Nucleus accumbens (tissue), 56 donors: ENCODE measurements around the gene GPR62.
"Not testable (repeated sequence)": the region's sequence is repeated elsewhere in the genome, so short reads cannot be mapped to it uniquely, and the experiment has no call there.

Source experiments
- DNase-seq, 56 donors: peaks; one replicate each; lab custom pipeline; 2025; lab: John Stamatoyannopoulos, UW

Gene GPR62

GRCh38 chr3:51986010-51986947, 31.1 kb downstream of the GPR62 start:
- no peak for DNase-seq

- DNase-seq = no peak
Observed at GRCh38 chr3:51987568-51987967, 32.4 kb downstream of the GPR62 start.

GRCh38 chr3:51988286-51989146, 33.3 kb downstream of the GPR62 start:
- no peak for DNase-seq

- not testable (repeated sequence) for DNase-seq
Observed at GRCh38 chr3:51990501-51990971, 35.4 kb downstream of the GPR62 start.

- no peak for DNase-seq
Observed at GRCh38 chr3:51992017-51992682, 37.0 kb downstream of the GPR62 start.

GRCh38 chr3:51993657-51994056, 38.5 kb downstream of the GPR62 start:
- DNase-seq = not testable (repeated sequence)

GRCh38 chr3:51994530-51994929, 39.3 kb downstream of the GPR62 start:
- DNase-seq = no peak

- DNase-seq = peak in 55 of 56 donors; percentile 55 to 95 (median 85)
Observed at GRCh38 chr3:51995346-51996163, 40.4 kb downstream of the GPR62 start, which contains the start of gene RPL29. TSS of gene RPL29 (minus strand) at chr3:51995895. CDS start at chr3:51995461, 434 bp downstream.

GRCh38 chr3:51997172-51997571, 42.0 kb downstream of the GPR62 start:
- DNase-seq = no peak

- DNase-seq = peak in 18 of 56 donors; percentile 2 to 58 (median 32)
Observed at GRCh38 chr3:51997935-51998596, 42.9 kb downstream of the GPR62 start.

- DNase-seq = no peak
Observed at GRCh38 chr3:51998774-51999173, 43.6 kb downstream of the GPR62 start.

GRCh38 chr3:51999846-52000245, 44.7 kb downstream of the GPR62 start:
- DNase-seq = no peak

GRCh38 chr3:52001443-52001974, 46.3 kb downstream of the GPR62 start:
- DNase-seq = peak in 50 of 56 donors; percentile 15 to 90 (median 58)

- no peak for DNase-seq
Observed at GRCh38 chr3:52002748-52003147, 47.6 kb downstream of the GPR62 start.

- peak in 47 of 56 donors; percentile 18 to 80 (median 55) for DNase-seq
Observed at GRCh38 chr3:52004163-52004787, 49.1 kb downstream of the GPR62 start.

- peak in 3 of 56 donors; percentile 24 to 49 (median 39) for DNase-seq
Observed at GRCh38 chr3:52004906-52005395, 49.8 kb downstream of the GPR62 start.

GRCh38 chr3:52005571-52005986, 50.4 kb downstream of the GPR62 start:
- peak in 41 of 56 donors; percentile 17 to 87 (median 55) for DNase-seq
